Mesodermal cell (in vitro differentiated cells): Measurements from ENCODE around the gene ACSS1.

Experiments used
- H3K27ac ChIP-seq: 2 replicates; pipeline ENCODE4 v1.7.0; 2013; ENCODE audit warnings: mild to moderate bottlenecking, low read depth, low read length, moderate library complexity; ENCODE audit not compliant: severe bottlenecking
- H3K36me3 ChIP-seq: 2 replicates; pipeline ENCODE4 v1.7.1; 2013; ENCODE audit warnings: mild to moderate bottlenecking, low read length, moderate library complexity; ENCODE audit not compliant: control insufficient read depth, insufficient read depth
- H3K4me1 ChIP-seq: one replicate; pipeline ENCODE4 v1.7.1; 2013; ENCODE audit warnings: mild to moderate bottlenecking, low read length; ENCODE audit not compliant: insufficient read depth, control insufficient read depth, poor library complexity, severe bottlenecking
- H3K4me3 ChIP-seq: 2 replicates; pipeline ENCODE4 v1.7.0; 2013; ENCODE audit warnings: low read length, control low read depth, mild to moderate bottlenecking; ENCODE audit not compliant: insufficient read depth, poor library complexity, severe bottlenecking; ENCODE audit errors: extremely low read depth
- H3K9me3 ChIP-seq: 2 replicates; pipeline ENCODE4 v1.7.1; 2013; ENCODE audit warnings: mild to moderate bottlenecking, low read length, moderate library complexity; ENCODE audit not compliant: control insufficient read depth
- WGBS, 2 experiments: methylation state at CpG; one replicate each; pipeline ENCODE4 v1.1.5; 2013; ENCODE audit warnings: missing lambda C conversion rate in 2 of 2; ENCODE audit not compliant: insufficient coverage in 2 of 2; 5-methylcytosine and 5-hydroxymethylcytosine counted together

ACSS1 gene

DNA sequence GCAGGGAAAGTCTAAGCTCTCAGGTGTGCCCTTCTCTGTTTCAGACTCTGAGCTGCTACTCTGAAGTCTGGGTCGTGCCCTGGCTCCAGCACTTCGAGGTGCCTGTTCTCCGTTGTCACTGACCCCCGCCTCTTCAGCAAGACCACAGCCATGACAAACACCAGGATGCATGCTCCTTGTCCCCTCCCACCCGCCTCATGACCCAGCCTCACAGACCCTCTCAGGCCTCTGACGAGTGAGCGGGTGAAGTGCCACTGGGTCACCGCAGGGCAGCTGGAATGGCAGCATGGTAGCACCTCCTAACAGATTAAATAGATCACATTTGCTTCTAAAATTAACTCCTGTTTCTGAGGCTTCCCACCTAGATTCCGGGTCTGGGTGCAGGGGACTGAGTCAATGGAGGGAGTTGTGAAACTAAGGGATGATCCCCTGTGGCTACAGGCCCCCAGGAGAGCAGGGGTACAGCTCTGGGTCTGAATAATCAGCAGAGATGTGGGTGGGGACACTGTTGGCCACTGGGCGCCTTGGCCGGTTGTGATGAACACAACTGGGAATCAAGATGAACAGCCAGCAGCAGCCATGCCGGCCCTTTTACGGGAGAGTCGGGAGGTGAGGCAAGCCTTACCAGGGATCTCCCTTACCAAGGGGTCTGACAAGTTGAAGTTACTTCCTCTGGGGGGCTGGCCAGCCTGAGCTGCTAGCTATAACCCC is 98.2 kb downstream of the ACSS1 start:
- peaks cover 52% of the 10 kb centered on the region for H3K36me3 ChIP-seq
- no peaks in the 10 kb centered on the region for H3K4me1 ChIP-seq
- no peak overlapping the region for H3K27ac ChIP-seq
- WGBS, 2 experiments = 88 to 92% methylated on average over 12 of the region's 14 CpGs
- no peak overlapping the region for H3K4me3 ChIP-seq
- H3K9me3 ChIP-seq = no peaks in the 10 kb centered on the region

DNA sequence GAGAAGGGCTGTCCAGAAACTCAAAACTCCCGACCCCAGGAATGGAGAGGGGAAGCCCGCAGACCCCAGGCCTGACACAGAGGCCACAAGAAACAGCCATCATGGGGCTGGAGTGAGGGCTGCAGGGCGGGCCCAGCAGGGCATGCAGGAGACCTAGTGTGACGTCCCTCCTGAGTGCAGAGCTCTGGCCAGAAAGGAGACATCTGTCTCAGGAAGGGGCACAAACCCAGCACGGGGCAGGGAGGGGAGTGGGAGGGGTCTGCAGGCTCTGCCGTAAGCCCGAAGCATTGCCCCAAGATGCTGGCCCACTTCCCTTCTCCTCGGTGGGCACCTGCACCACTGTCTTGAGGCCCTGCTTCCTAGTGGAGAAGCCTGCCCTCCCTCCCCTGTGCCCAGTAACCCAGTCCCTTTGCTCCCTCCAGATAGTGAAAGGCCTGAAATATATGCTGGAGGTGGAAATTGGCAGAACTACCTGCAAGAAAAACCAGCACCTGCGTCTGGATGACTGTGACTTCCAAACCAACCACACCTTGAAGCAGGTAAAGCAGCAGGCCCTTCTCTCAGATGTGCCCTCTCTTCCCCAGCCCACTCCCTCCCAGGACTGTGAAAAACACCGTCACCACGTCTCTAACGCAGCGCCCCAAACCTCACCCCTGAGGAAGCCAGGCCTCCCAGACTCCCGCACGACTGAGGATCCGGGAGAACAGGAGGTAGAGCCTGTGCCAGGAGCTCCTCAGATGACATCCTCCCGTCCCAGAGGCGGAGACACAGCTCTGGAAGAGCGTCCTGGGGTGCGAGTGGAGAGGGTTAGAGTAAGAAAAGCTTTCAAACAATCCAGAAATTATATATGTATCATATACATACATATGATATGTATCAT is 99.2 kb downstream of the ACSS1 start:
- WGBS, 2 experiments = 91 to 96% methylated on average over 14 to 16 of the region's 20 CpGs

GRCh38 chr20:24957326-24958016 is 100.5 kb downstream of the ACSS1 start:
- H3K4me3 ChIP-seq = no peak overlapping the region
- H3K36me3 ChIP-seq = peaks cover 29% of the 10 kb centered on the region
- no peaks in the 10 kb centered on the region for H3K4me1 ChIP-seq
- no peaks in the 10 kb centered on the region for H3K9me3 ChIP-seq
- 89 to 91% methylated on average over 16 to 18 of the region's 18 CpGs for WGBS, 2 experiments
- no peak overlapping the region for H3K27ac ChIP-seq

More for the DNA sequence above, 99.2 kb downstream of the ACSS1 start:
- Histone ChIP-seq H3K4me1 (no peaks in the 10 kb centered on the region), H3K27ac (no peak overlapping the region), H3K36me3 (peaks cover 42% of the 10 kb centered on the region), H3K4me3 (no peak overlapping the region), H3K9me3 (no peaks in the 10 kb centered on the region)
